H9 (cell line): ENCODE data around the gene FAM219A. TPM values are rescaled to one million over a fixed set of nuclear protein-coding genes. Genes with fewer than 3 reads are reported as not detected.

Experiments
- DNase-seq: peaks from one replicate; pipeline ENCODE4 v3.0.0-alpha.2; 2017
- H2AFZ ChIP-seq: one replicate; pipeline ENCODE4 v1.6.1; 2013; ENCODE audit warnings: mild to moderate bottlenecking, low read length, control low read depth, moderate library complexity
- H2AK5ac ChIP-seq: 2 replicates; pipeline ENCODE4 v1.6.1; 2013; ENCODE audit warnings: low read length, control low read depth, mixed read lengths; ENCODE audit not compliant: insufficient read length
- H2BK120ac ChIP-seq: one replicate; pipeline ENCODE4 v1.6.1; 2013; ENCODE audit warnings: low read depth, mild to moderate bottlenecking, low read length, control low read depth, inconsistent platforms; ENCODE audit not compliant: poor library complexity, severe bottlenecking
- H2BK12ac ChIP-seq: 2 replicates; pipeline ENCODE4 v1.6.1; 2013; ENCODE audit warnings: low read length, control low read depth, mixed read lengths, low read depth; ENCODE audit not compliant: insufficient read length
- H2BK15ac ChIP-seq: 2 replicates; pipeline ENCODE4 v1.6.1; 2013; ENCODE audit warnings: low read depth, low read length, control low read depth
- H2BK20ac ChIP-seq: one replicate; pipeline ENCODE4 v1.6.1; 2013; ENCODE audit warnings: low read depth, mild to moderate bottlenecking, low read length, control low read depth, inconsistent platforms; ENCODE audit not compliant: poor library complexity, severe bottlenecking
- H2BK5ac ChIP-seq: 2 replicates; pipeline ENCODE4 v1.6.1; 2013; ENCODE audit warnings: low read length, control low read depth, mixed read lengths; ENCODE audit not compliant: insufficient read length
- H3K14ac ChIP-seq: 2 replicates; pipeline ENCODE4 v1.6.1; 2013; ENCODE audit warnings: low read length, control low read depth; ENCODE audit not compliant: insufficient read depth
- H3K18ac ChIP-seq: 2 replicates; pipeline ENCODE4 v1.6.1; 2013; ENCODE audit warnings: low read depth, mild to moderate bottlenecking, mixed read lengths, low read length, control low read depth; ENCODE audit not compliant: insufficient read length
- H3K23ac ChIP-seq: 2 replicates; pipeline ENCODE4 v1.6.1; 2013; ENCODE audit warnings: low read length, control low read depth, mixed read lengths, low read depth; ENCODE audit not compliant: insufficient read length
- H3K23me2 ChIP-seq: 2 replicates; pipeline ENCODE4 v1.6.1; 2013; ENCODE audit warnings: low read depth, mild to moderate bottlenecking, mixed read lengths, low read length, control low read depth; ENCODE audit not compliant: insufficient read length, poor library complexity, severe bottlenecking
- H3K27ac ChIP-seq: 2 replicates; pipeline ENCODE4 v1.5.1; 2013; ENCODE audit warnings: low read length, control low read depth, mixed read lengths, low read depth; ENCODE audit not compliant: insufficient read length
- H3K27me3 ChIP-seq: 2 replicates; pipeline ENCODE4 v1.6.1; 2013; ENCODE audit warnings: low read length, control low read depth, inconsistent platforms; ENCODE audit not compliant: insufficient read depth
- H3K4ac ChIP-seq: 2 replicates; pipeline ENCODE4 v1.6.1; 2013; ENCODE audit warnings: low read depth, mild to moderate bottlenecking, control low read depth, inconsistent platforms, low read length, moderate library complexity
- H3K4me1 ChIP-seq: 2 replicates; pipeline ENCODE4 v1.6.1; 2013; ENCODE audit warnings: low read length, control low read depth, inconsistent platforms; ENCODE audit not compliant: insufficient read depth
- H3K4me2 ChIP-seq: 2 replicates; pipeline ENCODE4 v1.6.1; 2013; ENCODE audit warnings: low read length, control low read depth, mixed read lengths; ENCODE audit not compliant: insufficient read length, insufficient read depth
- H3K56ac ChIP-seq: 2 replicates; pipeline ENCODE4 v1.6.1; 2013; ENCODE audit warnings: low read depth, mild to moderate bottlenecking, mixed read lengths, low read length, control low read depth; ENCODE audit not compliant: insufficient read length
- H3K79me1 ChIP-seq: 2 replicates; pipeline ENCODE4 v1.6.1; 2013; ENCODE audit warnings: low read depth, mild to moderate bottlenecking, moderate library complexity, low read length, control low read depth, inconsistent platforms; ENCODE audit not compliant: insufficient read depth, poor library complexity, severe bottlenecking
- H3K79me2 ChIP-seq: 2 replicates; pipeline ENCODE4 v1.6.1; 2013; ENCODE audit warnings: low read length, control low read depth, inconsistent platforms; ENCODE audit not compliant: insufficient read depth
- H3K9ac ChIP-seq: 2 replicates; pipeline ENCODE4 v1.6.1; 2013; ENCODE audit warnings: low read length, control low read depth, mixed read lengths; ENCODE audit not compliant: insufficient read length; ENCODE audit errors: extremely low read depth
- H3K9me3 ChIP-seq: one replicate; pipeline ENCODE4 v1.6.1; 2013; ENCODE audit warnings: low read depth, low read length, inconsistent platforms; ENCODE audit not compliant: control insufficient read depth
- H3T11ph ChIP-seq: one replicate; pipeline ENCODE4 v1.6.1; 2013; ENCODE audit warnings: mild to moderate bottlenecking, low read length, control low read depth, inconsistent platforms
- H4K20me1 ChIP-seq: one replicate; pipeline ENCODE4 v1.6.1; 2013; ENCODE audit not compliant: control insufficient read depth, insufficient read length, insufficient read depth
- H4K5ac ChIP-seq: 2 replicates; pipeline ENCODE4 v1.6.1; 2013; ENCODE audit warnings: low read depth, mild to moderate bottlenecking, mixed read lengths, low read length, control low read depth; ENCODE audit not compliant: insufficient read length
- H4K8ac ChIP-seq: replicated peaks from 2 replicates; pipeline ENCODE4 v1.6.1; 2013; ENCODE audit warnings: low read length, control low read depth, mixed read lengths, low read depth; ENCODE audit not compliant: insufficient read length
- H4K91ac ChIP-seq: 2 replicates; pipeline ENCODE4 v1.6.1; 2013; ENCODE audit warnings: low read depth, mild to moderate bottlenecking, moderate library complexity, mixed read lengths, low read length, control low read depth; ENCODE audit not compliant: insufficient read length
- H3K27ac Mint-ChIP-seq, 3 experiments: 2 replicates in 2 of 3; 3 replicates in 1 of 3; pipeline ENCODE4 v1.8.0; 2020 to 2021; ENCODE audit warnings: mixed read lengths in 3 of 3, mild to moderate bottlenecking in 1 of 3, moderate library complexity in 1 of 3
- H3K27me3 Mint-ChIP-seq: 2 replicates; pipeline ENCODE4 v1.8.0; 2021; ENCODE audit warnings: low read depth, mild to moderate bottlenecking, moderate library complexity, mixed read lengths
- H3K36me3 Mint-ChIP-seq, 3 experiments: 2 replicates in 2 of 3; 3 replicates in 1 of 3; pipeline ENCODE4 v1.8.0; 2020 to 2021; ENCODE audit warnings: low read depth in 3 of 3, mixed read lengths in 3 of 3; ENCODE audit not compliant: insufficient read depth in 1 of 3
- H3K4me1 Mint-ChIP-seq, 2 experiments: 2 replicates each; pipeline ENCODE4 v1.8.0; 2020; ENCODE audit warnings: mixed read lengths in 2 of 2
- H3K4me3 Mint-ChIP-seq, 2 experiments: 2 replicates in 1 of 2; 3 replicates in 1 of 2; pipeline ENCODE4 v1.8.0; 2020 to 2021; ENCODE audit warnings: mild to moderate bottlenecking in 2 of 2, mixed read lengths in 2 of 2, moderate library complexity in 1 of 2
- H3K9me3 Mint-ChIP-seq, 2 experiments: 2 replicates in 1 of 2; 3 replicates in 1 of 2; pipeline ENCODE4 v1.8.0; 2020; ENCODE audit warnings: mild to moderate bottlenecking in 2 of 2, mixed read lengths in 2 of 2, moderate library complexity in 1 of 2
- WGBS: extraction: QIAGEN DNeasy Blood & Tissue Kit; methylation state at CpG from one replicate; pipeline ENCODE4 v1.1.7; 2013; ENCODE audit warnings: missing lambda C conversion rate, low lambda C conversion rate, mixed read lengths; ENCODE audit not compliant: insufficient read length; ENCODE audit errors: extremely low coverage; 5-methylcytosine and 5-hydroxymethylcytosine counted together
- total RNA-seq: library from RNA; stranded (reverse); gene quantifications from 2 replicates; pipeline ENCODE4 v1.2.1, GENCODE V29; 2021
- TF ChIP-seq, protein P1 (sequence below): fragments of 200-600 bp; sonication (generic); conservative IDR thresholded peaks from 3 replicates; pipeline ENCODE4 v1.8.0; 2021; ENCODE audit warnings: antibody characterized with exemption, mild to moderate bottlenecking

Gene FAM219A
- total RNA-seq, 1 experiment from 2014 or later, result 16.7 TPM

DNA sequence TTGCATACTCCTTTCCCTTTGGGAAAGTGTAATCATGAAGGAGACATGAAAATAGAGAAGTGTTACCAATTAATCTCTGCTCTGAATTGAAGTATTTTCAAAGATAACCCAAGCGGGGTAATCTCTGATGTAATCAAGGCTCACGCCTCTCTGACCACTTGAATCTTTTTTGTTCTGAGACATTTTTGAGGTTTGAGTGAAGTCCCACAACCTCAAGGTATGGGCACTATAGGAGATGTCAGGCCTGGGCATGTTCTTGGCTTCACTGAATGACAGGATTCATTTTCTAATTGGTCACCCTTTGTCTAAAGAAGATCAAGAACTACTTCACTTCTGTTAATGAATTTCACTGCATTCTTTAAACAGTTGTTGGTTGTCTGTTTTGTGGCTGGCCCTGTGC lies 40.7 kb upstream of the FAM219A start:
- TF ChIP-seq, protein P1, sequence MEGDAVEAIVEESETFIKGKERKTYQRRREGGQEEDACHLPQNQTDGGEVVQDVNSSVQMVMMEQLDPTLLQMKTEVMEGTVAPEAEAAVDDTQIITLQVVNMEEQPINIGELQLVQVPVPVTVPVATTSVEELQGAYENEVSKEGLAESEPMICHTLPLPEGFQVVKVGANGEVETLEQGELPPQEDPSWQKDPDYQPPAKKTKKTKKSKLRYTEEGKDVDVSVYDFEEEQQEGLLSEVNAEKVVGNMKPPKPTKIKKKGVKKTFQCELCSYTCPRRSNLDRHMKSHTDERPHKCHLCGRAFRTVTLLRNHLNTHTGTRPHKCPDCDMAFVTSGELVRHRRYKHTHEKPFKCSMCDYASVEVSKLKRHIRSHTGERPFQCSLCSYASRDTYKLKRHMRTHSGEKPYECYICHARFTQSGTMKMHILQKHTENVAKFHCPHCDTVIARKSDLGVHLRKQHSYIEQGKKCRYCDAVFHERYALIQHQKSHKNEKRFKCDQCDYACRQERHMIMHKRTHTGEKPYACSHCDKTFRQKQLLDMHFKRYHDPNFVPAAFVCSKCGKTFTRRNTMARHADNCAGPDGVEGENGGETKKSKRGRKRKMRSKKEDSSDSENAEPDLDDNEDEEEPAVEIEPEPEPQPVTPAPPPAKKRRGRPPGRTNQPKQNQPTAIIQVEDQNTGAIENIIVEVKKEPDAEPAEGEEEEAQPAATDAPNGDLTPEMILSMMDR, result no peak
- Mint-ChIP-seq H3K27me3 (peaks cover 3% of the 10 kb centered on the region; the same call in 1 of the 2 replicates), H3K27ac (no peak overlapping the region), H3K4me1 (peaks cover 8 to 29% of the 10 kb centered on the region in 2 experiments), H3K4me3 (no peak overlapping the region), H3K9me3 (no peaks in the 10 kb centered on the region), H3K36me3 (no peaks in the 10 kb centered on the region)
- Histone ChIP-seq H3K23ac (no peak overlapping the region), H4K91ac (no peak overlapping the region), H3K79me2 (no peaks in the 10 kb centered on the region), H3K14ac (no peak overlapping the region), H3K4ac (no peak overlapping the region), H3K23me2 (no peaks in the 10 kb centered on the region), H3T11ph (no peak overlapping the region), H2BK20ac (no peak overlapping the region), H2BK15ac (no peak overlapping the region), H3K9ac (no peak overlapping the region), H3K4me1 (0 out of 2 replicates have a peak, but pooled peaks cover 2% of the 10 kb centered on the region), H3K9me3 (no peaks in the 10 kb centered on the region), H4K5ac (no peak overlapping the region), H4K20me1 (no peaks in the 10 kb centered on the region), H3K56ac (no peak overlapping the region), H2BK120ac (no peak overlapping the region), H3K4me2 (no peak overlapping the region), H3K27me3 (no peaks in the 10 kb centered on the region), H3K79me1 (no peaks in the 10 kb centered on the region), H3K18ac (no peak overlapping the region), H2BK12ac (no peak overlapping the region), H3K27ac (no peak overlapping the region), H2AK5ac (no peak overlapping the region), H2AFZ (no peak overlapping the region), H2BK5ac (no peak overlapping the region), H4K8ac (no peak overlapping the region)
- no CpG with 5 or more reads among the region's 2 CpGs for WGBS
- DNase-seq, result no peak
